Measurements from ENCODE around the gene YEATS2. TPM values are rescaled to one million over a fixed set of nuclear protein-coding genes. Genes with fewer than 3 reads are reported as not detected.
"Not testable (repeated sequence)": the region's sequence is repeated elsewhere in the genome, so short reads cannot be mapped to it uniquely, and the experiment has no call there.

YEATS2 gene
- polyA plus RNA-seq, 2 of the 4 experiments (the other 2 are of a cell fraction): 11.2 to 15.3 TPM

- WGBS (ENCODE audit: missing lambda C conversion rate): 73% methylated on average over 6 of the region's 6 CpGs
These were observed 9.9 kb upstream of the YEATS2 start for GRCh38 chr3:183687705-183688104.

GRCh38 chr3:183688874-183689273, 8.7 kb upstream of the YEATS2 start:
- Histone ChIP-seq H3K4me2 (peak overlapping the region; percentile 19), H3K4me1 (peaks cover 8% of the 10 kb centered on the region), H3K27ac (peak overlapping the region; percentile 10 to 53; a peak in 2 of 6 replicates), H3K4me3 (no peak overlapping the region), H3K9me3 (no peaks in the 10 kb centered on the region)
- ChIA-PET POLR2A (interaction anchor here (1.1 kb wide), 1 partner anchor 8 kb away, joined by 4 read pairs; the partner anchor contains the start of gene YEATS2), CTCF (interaction anchor here (1.3 kb wide), 1 partner anchor 78 kb away, joined by 4 read pairs; no protein-coding TSS in a partner anchor)
- DNase-seq (ENCODE audit: low read depth in 1 of 2, low spot score in 1 of 2) (peak in 1 of 2 experiments; percentile 31), ATAC-seq (no peak), FAIRE-seq (no peak)
- WGBS (ENCODE audit: missing lambda C conversion rate): 79% methylated on average over 3 of the region's 3 CpGs
- TF ChIP-seq ZFP36 (IDR thresholded peaks at IDR 0.05; ENCODE audit: borderline replicate concordance, partially characterized antibody) (no peak), MAFK (IDR thresholded peaks at IDR 0.05; ENCODE audit: partially characterized antibody) (peak; percentile 89), NFE2L2 (conservative IDR thresholded peaks at IDR 0.05; ENCODE audit: low read length) (peak; percentile 66)

More at GRCh38 chr3:183687705-183688104, 9.9 kb upstream of the YEATS2 start:
- H3K9me3 ChIP-seq: no peaks in the 10 kb centered on the region
- FAIRE-seq (no peak), DNase-seq (ENCODE audit: low read depth in 1 of 2, low spot score in 1 of 2) (no peak), ATAC-seq (no peak)
- H3K4me1 ChIP-seq: peaks cover 8% of the 10 kb centered on the region
- ChIA-PET CTCF (no interaction called here), POLR2A (no interaction called here)
- no peak overlapping the region for H3K27ac ChIP-seq
- no peak overlapping the region for H3K4me2 ChIP-seq
- TF ChIP-seq TP53 (CRISPR knock-in tag; IDR thresholded peaks at IDR 0.05) (no peak), HOXA7 (CRISPR knock-in tag; IDR thresholded peaks at IDR 0.05) (no peak), EP300 (IDR thresholded peaks at IDR 0.05) (no peak), CTCF (IDR thresholded peaks at IDR 0.05) (no peak), HES2 (IDR thresholded peaks at IDR 0.05) (no peak), HMGXB4 (CRISPR knock-in tag; IDR thresholded peaks at IDR 0.05; ENCODE audit: borderline replicate concordance) (no peak), SREBF2 (IDR thresholded peaks at IDR 0.05) (no peak), RAD21 (conservative IDR thresholded peaks at IDR 0.05 in 1 of 2, IDR thresholded peaks at IDR 0.05 in 1 of 2) (no peak), RCOR1 (IDR thresholded peaks at IDR 0.05; ENCODE audit: low read depth, low read length) (no peak)
- no peak overlapping the region for H3K4me3 ChIP-seq

GRCh38 chr3:183689621-183690020, 8.0 kb upstream of the YEATS2 start:
- H3K9me3 ChIP-seq; H3K4me3 ChIP-seq; H3K4me2 ChIP-seq; ATAC-seq; FAIRE-seq; DNase-seq (ENCODE audit: low read depth in 1 of 2, low spot score in 1 of 2); POLR2A ChIA-PET; H3K4me1 ChIP-seq: not testable (repeated sequence)
- CTCF ChIA-PET: interaction anchor here (1.3 kb wide), 1 partner anchor 77 kb away, joined by 4 read pairs; no protein-coding TSS in a partner anchor
- 87% methylated on average over 5 of the region's 5 CpGs for WGBS (ENCODE audit: missing lambda C conversion rate)
- peak overlapping the region in 1 of 2 experiments; percentile 32; a peak in 1 of 6 replicates for H3K27ac ChIP-seq

- ChIA-PET CTCF (interaction anchor here (0.6 kb wide), 1 partner anchor 165 kb away, joined by 3 read pairs; no protein-coding TSS in a partner anchor), POLR2A (no interaction called here)
- DNase-seq (ENCODE audit: low read depth in 1 of 2, low spot score in 1 of 2): no peak
- Histone ChIP-seq H3K9me3 (no peaks in the 10 kb centered on the region), H3K4me3 (no peak overlapping the region), H3K4me2 (no peak overlapping the region), H3K27ac (no peak overlapping the region), H3K4me1 (peaks cover 8% of the 10 kb centered on the region)
- TF ChIP-seq SREBF2 (IDR thresholded peaks at IDR 0.05) (no peak), FOSL2 (IDR thresholded peaks at IDR 0.05) (no peak), FOSL2 (CRISPR knock-in tag; IDR thresholded peaks at IDR 0.05) (no peak), USF2 (IDR thresholded peaks at IDR 0.05) (no peak), POLR2A (IDR thresholded peaks at IDR 0.05; ENCODE audit: low read length) (no peak), ZFP36 (IDR thresholded peaks at IDR 0.05; ENCODE audit: borderline replicate concordance, partially characterized antibody) (no peak), TP53 (CRISPR knock-in tag; IDR thresholded peaks at IDR 0.05) (no peak), RARB (CRISPR knock-in tag; IDR thresholded peaks at IDR 0.05) (no peak), CTCF (IDR thresholded peaks at IDR 0.05) (no peak)
- ATAC-seq: no peak
- 95% methylated on average over 11 of the region's 11 CpGs for WGBS (ENCODE audit: missing lambda C conversion rate)
- no peak for FAIRE-seq
These were observed 7.1 kb upstream of the YEATS2 start for GRCh38 chr3:183690402-183690995.
